ENCODE measurements around the gene NPHP3.
"Not testable (repeated sequence)": the region's sequence is repeated elsewhere in the genome, so short reads cannot be mapped to it uniquely, and the experiment has no call there.

The NPHP3 gene

GRCh38 chr3:132642539-132642847 is 79.7 kb downstream of the NPHP3 start:
- H3K4me3 ChIP-seq (ENCODE audit: low read depth, low read length) = no peak overlapping the region
- H3K27ac ChIP-seq (ENCODE audit: extremely low read depth, low read depth, low read length) = no peak overlapping the region
- ChIA-PET CTCF (interaction anchor here (0.6 to 3.1 kb wide), 9 partner anchors 15 to 402 kb away, joined by 3 to 28 read pairs (median 3); no protein-coding TSS in a partner anchor), POLR2A (no interaction called here)
- H3K36me3 ChIP-seq (ENCODE audit: control insufficient read depth in 2 of 2, insufficient read depth in 1 of 2, low read length in 2 of 2) = peaks cover 0 to 25% of the 10 kb centered on the region in 2 experiments
- TF ChIP-seq ZNF202 (tag by site-specific recombination; IDR thresholded peaks at IDR 0.05; ENCODE audit: borderline replicate concordance) (no peak), ZNF174 (tag by site-specific recombination; IDR thresholded peaks at IDR 0.05) (no peak), ZNF16 (tag by site-specific recombination; IDR thresholded peaks at IDR 0.05; ENCODE audit: low read depth) (no peak), ZNF530 (tag by site-specific recombination; IDR thresholded peaks at IDR 0.05; ENCODE audit: low read depth) (no peak), ZFP3 (tag by site-specific recombination; IDR thresholded peaks at IDR 0.05; ENCODE audit: low read depth) (no peak), ZNF362 (tag by site-specific recombination; IDR thresholded peaks at IDR 0.05) (no peak), ZNF10 (tag by site-specific recombination; IDR thresholded peaks at IDR 0.05) (no peak), ZBTB20 (tag by site-specific recombination; IDR thresholded peaks at IDR 0.05) (no peak), ZNF521 (tag by site-specific recombination; IDR thresholded peaks at IDR 0.05) (no peak), ZNF792 (tag by site-specific recombination; IDR thresholded peaks at IDR 0.05) (no peak), ZNF19 (tag by site-specific recombination; IDR thresholded peaks at IDR 0.05; ENCODE audit: low read depth) (no peak), ZSCAN16 (tag by site-specific recombination; IDR thresholded peaks at IDR 0.05) (no peak), ZFHX2 (tag by site-specific recombination; conservative IDR thresholded peaks at IDR 0.05) (no peak)
- H3K4me1 ChIP-seq (ENCODE audit: control insufficient read depth, insufficient read depth, low read length) = no peaks in the 10 kb centered on the region
- H3K9me3 ChIP-seq (ENCODE audit: control insufficient read depth, insufficient read depth, low read depth, low read length) = no peaks in the 10 kb centered on the region

GRCh38 chr3:132641837-132642538 is 80.2 kb downstream of the NPHP3 start:
- Histone ChIP-seq H3K36me3 (ENCODE audit: control insufficient read depth in 2 of 2, insufficient read depth in 1 of 2, low read length in 2 of 2) (peaks cover 0 to 25% of the 10 kb centered on the region in 2 experiments), H3K4me3 (ENCODE audit: low read depth, low read length) (no peak overlapping the region), H3K9me3 (ENCODE audit: control insufficient read depth, insufficient read depth, low read depth, low read length) (no peaks in the 10 kb centered on the region), H3K27ac (ENCODE audit: extremely low read depth, low read depth, low read length) (no peak overlapping the region), H3K4me1 (ENCODE audit: control insufficient read depth, insufficient read depth, low read length) (no peaks in the 10 kb centered on the region)
- ChIA-PET POLR2A (no interaction called here), CTCF (interaction anchor here (0.5 to 3.1 kb wide), 13 partner anchors 10 to 364 kb away, joined by 3 to 28 read pairs (median 3); no protein-coding TSS in a partner anchor)
- TF ChIP-seq ZNF654 (tag by site-specific recombination; IDR thresholded peaks at IDR 0.05; ENCODE audit: low read depth) (peak; percentile 51), ZNF18 (tag by site-specific recombination; IDR thresholded peaks at IDR 0.05) (no peak)

GRCh38 chr3:132641427-132641826 is 80.8 kb downstream of the NPHP3 start:
- H3K4me3 ChIP-seq (ENCODE audit: low read depth, low read length); POLR2A ChIA-PET: not testable (repeated sequence)

More at GRCh38 chr3:132641427-132641826, 80.8 kb downstream of the NPHP3 start:
- not testable (repeated sequence) for H3K4me1 ChIP-seq (ENCODE audit: control insufficient read depth, insufficient read depth, low read length); H3K9me3 ChIP-seq (ENCODE audit: control insufficient read depth, insufficient read depth, low read depth, low read length); H3K27ac ChIP-seq (ENCODE audit: extremely low read depth, low read depth, low read length)
- CTCF ChIA-PET = interaction anchor here (0.6 to 3.1 kb wide), 11 partner anchors 10 to 554 kb away, joined by 3 to 28 read pairs (median 3); no protein-coding TSS in a partner anchor
- TF ChIP-seq ZNF513 (tag by site-specific recombination; IDR thresholded peaks at IDR 0.05) = peak; percentile 97
- peaks cover 0 to 29% of the 10 kb centered on the region in 2 experiments for H3K36me3 ChIP-seq (ENCODE audit: control insufficient read depth in 2 of 2, insufficient read depth in 1 of 2, low read length in 2 of 2)
